Measurements from ENCODE around the gene DSG2. TPM values are rescaled to one million over a fixed set of nuclear protein-coding genes. Genes with fewer than 3 reads are reported as not detected.

The DSG2 gene
- total and polyA plus RNA-seq, 2 of the 4 experiments (the other 2 are of a cell fraction): 1.8 to 2.3 TPM

- Histone ChIP-seq H4K20me1 (ENCODE audit: insufficient read depth, low read length) (no peaks in the 10 kb centered on the region), H3K79me1 (ENCODE audit: low read depth in 1 of 2, low read length in 2 of 2) (no peaks in the 10 kb centered on the region), H3K14ac (replicated peaks; ENCODE audit: low read depth, low read length) (no peak overlapping the region), H3K27me3 (ENCODE audit: control insufficient read depth, insufficient read depth, low read length) (no peaks in the 10 kb centered on the region), H3K9me1 (ENCODE audit: insufficient read depth, low read length) (no peaks in the 10 kb centered on the region), H2BK15ac (ENCODE audit: low read depth, low read length) (no peak overlapping the region), H4K8ac (ENCODE audit: low read depth in 2 of 2, low read length in 2 of 2) (no peak overlapping the region), H2BK120ac (ENCODE audit: low read depth, low read length) (no peak overlapping the region), H3K4me3 (ENCODE audit: insufficient read depth, low read depth, low read length) (no peak overlapping the region), H2BK20ac (ENCODE audit: low read depth, low read length) (no peak overlapping the region), H3K27ac (ENCODE audit: insufficient read depth, low read length) (no peak overlapping the region), H3K18ac (ENCODE audit: low read depth, low read length) (no peak overlapping the region), H3K9ac (ENCODE audit: low read depth, low read length) (no peak overlapping the region), H3K4ac (ENCODE audit: low read depth, low read length) (no peak overlapping the region), H2AK5ac (ENCODE audit: low read depth, low read length) (no peak overlapping the region), H3K4me1 (ENCODE audit: control insufficient read depth, insufficient read depth, low read length) (0 out of 2 replicates have a peak, but pooled peaks cover 2% of the 10 kb centered on the region), H2AFZ (replicated peaks; ENCODE audit: low read length, poor library complexity) (no peak overlapping the region), H3K36me3 (ENCODE audit: control insufficient read depth, insufficient read depth, low read length) (no peaks in the 10 kb centered on the region), H3K23ac (ENCODE audit: low read depth, low read length) (no peak overlapping the region), H4K91ac (ENCODE audit: insufficient read depth, low read depth, low read length) (no peak overlapping the region; the same call in 1 of the 2 replicates), H2BK5ac (ENCODE audit: low read depth, low read length, poor library complexity, severe bottlenecking) (no peak overlapping the region), H2AK9ac (replicated peaks; ENCODE audit: low read depth, low read length, poor library complexity) (no peak overlapping the region), H4K5ac (ENCODE audit: low read depth, low read length) (no peak overlapping the region), H3K4me2 (ENCODE audit: low read depth, low read length) (no peak overlapping the region), H3K9me3 (ENCODE audit: control insufficient read depth, insufficient read depth, low read length) (no peaks in the 10 kb centered on the region), H3K56ac (ENCODE audit: extremely low read depth, insufficient read depth, low read length) (no peak overlapping the region)
- intact Hi-C loops (cut with micrococcal nuclease): no loop called here
- dilution Hi-C loops (cut with HindIII; ENCODE audit: low sequenced_read_pairs, unreplicated experiment): no loop called here
- no peak for ATAC-seq (ENCODE audit: low read depth)
- TF ChIP-seq RFX5 (IDR thresholded peaks at IDR 0.05; ENCODE audit: low read depth, low read length) (no peak), BHLHE40 (IDR thresholded peaks at IDR 0.05; ENCODE audit: low read depth, low read length) (no peak), MAFK (IDR thresholded peaks at IDR 0.05; ENCODE audit: low read depth, low read length) (no peak), NFE2L2 (IDR thresholded peaks at IDR 0.05; ENCODE audit: low read depth, low read length) (no peak), MAZ (IDR thresholded peaks at IDR 0.05; ENCODE audit: borderline replicate concordance, low read depth, low read length) (no peak), CEBPB (IDR thresholded peaks at IDR 0.05; ENCODE audit: low read depth, low read length) (no peak)
- TF ChIP-seq, protein P1, sequence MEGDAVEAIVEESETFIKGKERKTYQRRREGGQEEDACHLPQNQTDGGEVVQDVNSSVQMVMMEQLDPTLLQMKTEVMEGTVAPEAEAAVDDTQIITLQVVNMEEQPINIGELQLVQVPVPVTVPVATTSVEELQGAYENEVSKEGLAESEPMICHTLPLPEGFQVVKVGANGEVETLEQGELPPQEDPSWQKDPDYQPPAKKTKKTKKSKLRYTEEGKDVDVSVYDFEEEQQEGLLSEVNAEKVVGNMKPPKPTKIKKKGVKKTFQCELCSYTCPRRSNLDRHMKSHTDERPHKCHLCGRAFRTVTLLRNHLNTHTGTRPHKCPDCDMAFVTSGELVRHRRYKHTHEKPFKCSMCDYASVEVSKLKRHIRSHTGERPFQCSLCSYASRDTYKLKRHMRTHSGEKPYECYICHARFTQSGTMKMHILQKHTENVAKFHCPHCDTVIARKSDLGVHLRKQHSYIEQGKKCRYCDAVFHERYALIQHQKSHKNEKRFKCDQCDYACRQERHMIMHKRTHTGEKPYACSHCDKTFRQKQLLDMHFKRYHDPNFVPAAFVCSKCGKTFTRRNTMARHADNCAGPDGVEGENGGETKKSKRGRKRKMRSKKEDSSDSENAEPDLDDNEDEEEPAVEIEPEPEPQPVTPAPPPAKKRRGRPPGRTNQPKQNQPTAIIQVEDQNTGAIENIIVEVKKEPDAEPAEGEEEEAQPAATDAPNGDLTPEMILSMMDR (conservative IDR thresholded peaks at IDR 0.05; ENCODE audit: low read depth, low read length): no peak
- CTCF ChIA-PET: no interaction called here
- BruUV-seq (replicated peaks): no TSS peak
- no CpG with 5 or more reads among the region's 2 CpGs for WGBS, 2 experiments (ENCODE audit: extremely low coverage in 2 of 2, insufficient read length in 1 of 2)
- no peak for DNase-seq
- POLR2A ChIA-PET (ENCODE audit: unreplicated experiment): no interaction called here
- in situ Hi-C loops (cut with MboI; ENCODE audit: low sequenced_read_pairs): no loop called here
These were observed 11.8 kb upstream of the DSG2 start for GRCh38 chr18:31486165-31486564.

Data from IMR-90 (cell line).